K562 (cell line): ENCODE results near the gene SLC22A23. TPM values are rescaled to one million over a fixed set of nuclear protein-coding genes. Genes with fewer than 3 reads are reported as not detected.

Experiments used
- AFF1 ChIP-seq, 2 experiments: fragments of 450-650 bp; IDR thresholded peaks; 2 replicates each; pipeline ENCODE4 v1.6.1; 2018; ENCODE audit warnings: mild to moderate bottlenecking in 2 of 2, low read depth in 1 of 2; ENCODE audit not compliant: partially characterized antibody in 2 of 2
- BDP1 ChIP-seq: IDR thresholded peaks from 3 replicates; pipeline ENCODE4 v1.6.1; 2011; ENCODE audit not compliant: insufficient read length, insufficient read depth
- CBX8 ChIP-seq: fragments of 200-600 bp; sonication (generic); IDR thresholded peaks from 2 replicates; pipeline ENCODE4 v1.6.1; 2012; ENCODE audit warnings: borderline replicate concordance, mixed run types, low read depth, mild to moderate bottlenecking, moderate library complexity, mixed read lengths, low read length, control low read depth, inconsistent platforms; ENCODE audit not compliant: poor library complexity, severe bottlenecking; ENCODE audit errors: extremely low read depth
- MTF1 ChIP-seq: fragments of 250-450 bp; sonication (Bioruptor Pico); IDR thresholded peaks from 2 replicates; pipeline ENCODE4 v1.9.0; 2021; ENCODE audit warnings: moderate library complexity, mild to moderate bottlenecking, inconsistent platforms, borderline replicate concordance
- POLR3G ChIP-seq: IDR thresholded peaks from 2 replicates; pipeline ENCODE4 v1.6.1; 2011; ENCODE audit not compliant: insufficient read length, insufficient replicate concordance; ENCODE audit errors: extremely low read depth
- PPARD ChIP-seq: fragments of 250-450 bp; sonication (Bioruptor Pico); IDR thresholded peaks from 2 replicates; pipeline ENCODE4 v1.8.0; 2022; ENCODE audit warnings: inconsistent platforms, mild to moderate bottlenecking, moderate library complexity
- SRSF7 ChIP-seq: fragments of 200-400 bp; formaldehyde crosslinking; optimal IDR thresholded peaks from 2 replicates; pipeline ENCODE3; 2017; ENCODE audit warnings: mild to moderate bottlenecking, low read depth, low read length
- STAT5B ChIP-seq: fragments of 250-450 bp; sonication (Bioruptor Pico); IDR thresholded peaks from 2 replicates; pipeline ENCODE4 v1.8.0; 2021; ENCODE audit warnings: mild to moderate bottlenecking, inconsistent platforms
- ZNF384 ChIP-seq: IDR thresholded peaks from 2 replicates; pipeline ENCODE4 v1.6.1; 2012; ENCODE audit warnings: low read depth, low read length, improper control_type of control experiment
- ZNF699 ChIP-seq: fragments of 250-450 bp; sonication (Bioruptor Pico); IDR thresholded peaks from 2 replicates; pipeline ENCODE4 v1.8.0; 2021; ENCODE audit warnings: mild to moderate bottlenecking, moderate library complexity; ENCODE audit not compliant: insufficient replicate concordance
- ZNF76 ChIP-seq: fragments of 250-450 bp; sonication (Bioruptor Pico); IDR thresholded peaks from 2 replicates; pipeline ENCODE4 v1.4.0; 2020; ENCODE audit warnings: mild to moderate bottlenecking, moderate library complexity, borderline replicate concordance
- polyA plus RNA-seq, 8 experiments: library from polyadenylated mRNA; depleted of rRNA in 4 of 8; stranded (reverse) in 5 of 8; unstranded in 3 of 8; fragments of >200 nt; fragmentation: Nextera tagmentation in 2 of 8; fragmentation: Illumina TruSeq in 1 of 8; extraction: Ambion mirVana in 2 of 8; extraction: Trizol in 1 of 8; gene quantifications; 2 replicates each; pipeline versions ENCODE4 v1.2.1 to v1.2.3, GENCODE V29; 2011 to 2014; ENCODE audit warnings: inconsistent platforms in 1 of 8, missing spikeins in 1 of 8
- total RNA-seq, 7 experiments: library from RNA; depleted of rRNA in 6 of 7; stranded (reverse); fragments of >200 nt in 6 of 7; fragmentation: Illumina TruSeq in 2 of 7; extraction: Trizol in 2 of 7; gene quantifications; 2 replicates each; pipeline versions ENCODE4 v1.2.1 to v1.2.3, GENCODE V29; 2011 to 2021; ENCODE audit warnings: low replicate concordance in 1 of 7
- TF ChIP-seq, protein P1 (sequence below): fragments of 450-650 bp; formaldehyde crosslinking; IDR thresholded peaks from 2 replicates; pipeline ENCODE4 v1.4.0; 2020; ENCODE audit warnings: mild to moderate bottlenecking, moderate library complexity
- TF ChIP-seq, protein P2 (sequence below): sonication (generic); formaldehyde crosslinking; IDR thresholded peaks from 2 replicates; pipeline ENCODE4 v1.8.0; 2023; ENCODE audit warnings: mild to moderate bottlenecking, missing genetic modification reagents

Gene SLC22A23
- total and polyA plus RNA-seq, 9 of the 15 experiments (the other 6 are each of a cell fraction or from before 2014, with no cell fraction given) = 0.30 to 8.7 (median 2.5) TPM

DNA sequence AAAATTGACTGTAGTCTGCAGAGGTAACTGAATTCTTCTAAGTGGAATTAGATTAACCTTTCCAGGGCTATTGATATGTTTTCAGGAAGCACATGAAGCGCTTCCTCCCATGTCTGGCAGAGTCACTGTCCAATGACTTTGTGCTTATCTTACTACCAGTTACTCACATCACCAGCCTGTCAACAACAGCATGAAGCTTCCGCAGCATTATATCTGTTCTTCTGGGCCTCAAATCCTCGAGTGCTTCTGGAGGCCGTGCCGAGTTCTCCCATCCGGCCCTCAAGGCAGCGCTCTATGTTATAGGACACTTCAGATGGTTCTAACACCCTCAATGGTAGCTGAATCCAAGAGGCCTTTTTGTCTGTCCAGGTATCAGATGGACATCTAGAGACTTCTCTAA is 164.9 kb downstream of the SLC22A23 start (continued):
- TF ChIP-seq PPARD (CRISPR knock-in tag) = no peak
- no peak for TF ChIP-seq STAT5B (CRISPR knock-in tag)
- no peak for TF ChIP-seq POLR3G
- no peak for TF ChIP-seq ZNF76 (CRISPR knock-in tag)
- TF ChIP-seq, protein P1, sequence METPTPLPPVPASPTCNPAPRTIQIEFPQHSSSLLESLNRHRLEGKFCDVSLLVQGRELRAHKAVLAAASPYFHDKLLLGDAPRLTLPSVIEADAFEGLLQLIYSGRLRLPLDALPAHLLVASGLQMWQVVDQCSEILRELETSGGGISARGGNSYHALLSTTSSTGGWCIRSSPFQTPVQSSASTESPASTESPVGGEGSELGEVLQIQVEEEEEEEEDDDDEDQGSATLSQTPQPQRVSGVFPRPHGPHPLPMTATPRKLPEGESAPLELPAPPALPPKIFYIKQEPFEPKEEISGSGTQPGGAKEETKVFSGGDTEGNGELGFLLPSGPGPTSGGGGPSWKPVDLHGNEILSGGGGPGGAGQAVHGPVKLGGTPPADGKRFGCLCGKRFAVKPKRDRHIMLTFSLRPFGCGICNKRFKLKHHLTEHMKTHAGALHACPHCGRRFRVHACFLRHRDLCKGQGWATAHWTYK (CRISPR knock-in tag) = no peak
- no peak for TF ChIP-seq SRSF7
- TF ChIP-seq MTF1 (CRISPR knock-in tag) = no peak
- no peak for TF ChIP-seq AFF1 (IDR thresholded peaks at IDR 0.05; ENCODE audit: low read depth in 1 of 2, partially characterized antibody in 2 of 2)
- TF ChIP-seq ZNF699 (CRISPR knock-in tag) = no peak
- no peak for TF ChIP-seq ZNF384
- no peak for TF ChIP-seq CBX8
- no peak for TF ChIP-seq BDP1
- TF ChIP-seq, protein P2, sequence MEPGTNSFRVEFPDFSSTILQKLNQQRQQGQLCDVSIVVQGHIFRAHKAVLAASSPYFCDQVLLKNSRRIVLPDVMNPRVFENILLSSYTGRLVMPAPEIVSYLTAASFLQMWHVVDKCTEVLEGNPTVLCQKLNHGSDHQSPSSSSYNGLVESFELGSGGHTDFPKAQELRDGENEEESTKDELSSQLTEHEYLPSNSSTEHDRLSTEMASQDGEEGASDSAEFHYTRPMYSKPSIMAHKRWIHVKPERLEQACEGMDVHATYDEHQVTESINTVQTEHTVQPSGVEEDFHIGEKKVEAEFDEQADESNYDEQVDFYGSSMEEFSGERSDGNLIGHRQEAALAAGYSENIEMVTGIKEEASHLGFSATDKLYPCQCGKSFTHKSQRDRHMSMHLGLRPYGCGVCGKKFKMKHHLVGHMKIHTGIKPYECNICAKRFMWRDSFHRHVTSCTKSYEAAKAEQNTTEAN (CRISPR knock-in tag) = no peak
